SJSA1 (cell line): ENCODE data around the gene HIVEP3. TPM values are rescaled to one million over a fixed set of nuclear protein-coding genes. Genes with fewer than 3 reads are reported as not detected.
A peak's percentile ranks its signal among the peaks of the same experiment; 100 is the strongest.
"Not testable (repeated sequence)": the region's sequence is repeated elsewhere in the genome, so short reads cannot be mapped to it uniquely, and the experiment has no call there.

Experiments used
- DNase-seq, 2 experiments: peaks; one replicate each; pipeline ENCODE4 v3.0.0-alpha.2; 2015 to 2020; ENCODE audit warnings: low spot score in 2 of 2, low read depth in 1 of 2
- H3K27ac ChIP-seq: fragments of 250-450 bp; sonication (Bioruptor Pico); 2 replicates; pipeline ENCODE4 v1.5.1; 2020; ENCODE audit warnings: mild to moderate bottlenecking, moderate library complexity
- H3K27me3 ChIP-seq: fragments of 250-450 bp; sonication (Bioruptor Pico); replicated peaks from 2 replicates; pipeline ENCODE4 v1.5.1; 2020; ENCODE audit warnings: mild to moderate bottlenecking, moderate library complexity
- H3K36me3 ChIP-seq: fragments of 250-450 bp; sonication (Bioruptor Pico); 2 replicates; pipeline ENCODE4 v1.5.1; 2020; ENCODE audit warnings: mild to moderate bottlenecking
- H3K4me1 ChIP-seq: fragments of 250-450 bp; sonication (Bioruptor Pico); replicated peaks from 2 replicates; pipeline ENCODE4 v1.6.1; 2021; ENCODE audit warnings: mild to moderate bottlenecking
- H3K4me3 ChIP-seq: fragments of 250-450 bp; sonication (Bioruptor Pico); 2 replicates; pipeline ENCODE4 v1.5.1; 2020; ENCODE audit warnings: mild to moderate bottlenecking
- H3K9me3 ChIP-seq: fragments of 250-450 bp; sonication (Bioruptor Pico); replicated peaks from 2 replicates; pipeline ENCODE4 v1.5.1; 2020; ENCODE audit warnings: mild to moderate bottlenecking
- total RNA-seq: library from RNA; depleted of rRNA; stranded (reverse); fragments of >200 nt; shearing (Covaris generic); gene quantifications from 2 replicates; pipeline ENCODE4 v1.2.3, GENCODE V29; 2014

The HIVEP3 gene
- total RNA-seq, 1 experiment from 2014 or later, result 2.2 TPM

DNA sequence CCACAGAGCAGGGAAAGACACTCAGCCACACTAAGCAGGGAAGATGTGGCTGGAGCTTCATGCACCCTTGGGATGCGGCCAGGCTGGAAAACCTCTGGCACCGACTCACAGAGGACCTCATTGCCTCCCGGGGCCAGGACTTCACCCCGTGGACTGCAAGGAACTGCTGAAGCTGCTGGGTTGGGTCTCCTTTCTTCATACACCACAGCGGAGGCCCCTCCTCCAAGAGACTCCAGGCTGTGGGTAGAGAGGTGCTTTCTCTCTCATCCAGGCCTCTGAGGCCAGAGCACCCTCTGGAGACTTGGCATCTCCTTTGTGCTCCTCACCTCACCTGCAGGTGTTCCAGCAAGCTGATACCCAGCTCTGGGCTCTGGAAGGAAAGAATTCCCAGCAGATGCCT is 358.2 kb downstream of the HIVEP3 start:
- no peaks in the 10 kb centered on the region for H3K27me3 ChIP-seq
- H3K36me3 ChIP-seq, result peaks cover 7% of the 10 kb centered on the region; the same call in 1 of the 2 replicates
- H3K9me3 ChIP-seq, result no peaks in the 10 kb centered on the region
- peak in 1 of 2 experiments; percentile 32 for DNase-seq
- H3K4me3 ChIP-seq, result no peak overlapping the region
- no peak overlapping the region for H3K27ac ChIP-seq
- no peaks in the 10 kb centered on the region for H3K4me1 ChIP-seq

DNA sequence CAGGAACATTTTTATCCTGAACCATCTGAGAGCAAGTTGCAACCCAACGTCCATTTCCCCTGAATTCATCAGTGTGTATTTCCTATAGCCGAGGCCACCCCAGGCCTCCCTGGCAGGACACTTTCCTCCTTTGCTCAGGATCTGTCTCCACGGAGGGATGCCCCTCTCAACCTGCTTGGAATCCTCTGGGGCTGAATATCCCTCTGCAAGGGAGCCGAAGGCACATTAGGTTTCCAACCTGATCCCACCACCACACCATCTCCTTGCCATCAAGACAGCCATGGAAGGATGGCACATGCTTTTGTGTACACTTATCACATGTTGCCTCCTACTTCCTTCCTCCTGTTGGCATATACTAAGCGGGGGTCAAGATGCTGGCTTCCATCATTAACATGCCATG is 359.4 kb downstream of the HIVEP3 start:
- no peak overlapping the region for H3K27ac ChIP-seq
- no peaks in the 10 kb centered on the region for H3K9me3 ChIP-seq
- no peak overlapping the region for H3K4me3 ChIP-seq
- no peaks in the 10 kb centered on the region for H3K4me1 ChIP-seq
- H3K27me3 ChIP-seq, result no peaks in the 10 kb centered on the region
- H3K36me3 ChIP-seq, result peaks cover 12% of the 10 kb centered on the region; the same call in 1 of the 2 replicates
- peak in 1 of 2 experiments; percentile 33 for DNase-seq

DNA sequence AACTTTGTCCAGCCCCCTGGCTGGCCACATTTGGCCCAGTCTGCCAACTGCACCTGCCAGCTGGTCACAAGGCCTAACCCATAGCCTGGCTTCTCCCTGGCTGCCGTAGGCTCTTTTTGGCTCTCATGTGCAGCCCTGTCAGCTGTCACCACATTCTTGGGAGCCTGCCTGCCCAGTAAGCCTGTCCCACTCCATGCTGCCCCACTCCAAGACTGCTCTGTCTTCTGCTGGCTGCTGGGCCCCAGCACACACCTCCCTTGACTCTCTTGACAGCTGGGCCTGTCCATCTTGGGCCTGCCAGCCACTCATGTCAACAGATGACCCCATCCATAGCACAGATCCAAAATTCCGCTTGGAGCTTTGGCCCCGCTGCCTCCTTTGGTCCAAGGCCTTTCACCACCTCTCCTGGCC is 360.0 kb downstream of the HIVEP3 start:
- DNase-seq, result no peak
- no peak overlapping the region for H3K27ac ChIP-seq
- no peaks in the 10 kb centered on the region for H3K27me3 ChIP-seq
- no peaks in the 10 kb centered on the region for H3K4me1 ChIP-seq
- no peaks in the 10 kb centered on the region for H3K9me3 ChIP-seq
- no peak overlapping the region for H3K4me3 ChIP-seq
- H3K36me3 ChIP-seq, result peaks cover 12% of the 10 kb centered on the region; the same call in 1 of the 2 replicates

DNA sequence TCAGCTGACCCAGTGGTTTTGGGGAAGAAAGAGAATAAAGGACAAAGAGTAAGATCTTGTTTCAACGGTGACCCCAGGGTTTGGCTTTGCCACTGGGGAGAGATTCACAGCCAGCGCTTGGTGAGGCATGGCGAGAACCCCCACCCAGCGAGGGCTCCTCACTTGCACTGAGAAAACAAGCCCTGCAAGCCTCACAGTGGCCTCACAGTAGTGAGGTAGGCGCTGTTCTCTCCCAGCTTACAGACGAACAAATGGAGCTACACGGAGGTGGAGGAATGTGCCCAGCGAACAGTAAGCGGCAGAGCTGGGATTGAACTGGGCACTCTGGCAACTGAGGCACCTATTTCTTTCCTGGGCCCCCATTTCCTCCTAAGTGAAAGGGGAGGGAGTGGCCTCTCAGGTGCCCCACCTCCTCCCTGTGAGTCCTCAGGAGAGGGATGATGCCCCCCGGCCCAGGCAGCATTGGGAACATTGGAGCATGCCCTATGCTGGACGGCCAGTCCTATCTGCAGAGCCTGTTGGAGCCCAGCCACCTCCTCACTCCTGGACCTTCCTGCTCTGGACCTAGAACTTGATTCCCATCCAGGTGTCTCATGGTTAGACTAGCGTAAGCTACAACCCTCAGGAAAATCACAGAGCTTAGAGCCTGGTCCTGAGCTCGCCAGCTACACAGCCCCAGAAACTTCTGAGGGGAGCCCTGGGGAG is 360.8 kb downstream of the HIVEP3 start:
- H3K27ac ChIP-seq, result no peak overlapping the region
- peaks cover 12% of the 10 kb centered on the region; the same call in 1 of the 2 replicates for H3K36me3 ChIP-seq
- H3K27me3 ChIP-seq, result no peaks in the 10 kb centered on the region
- DNase-seq, result peak in 1 of 2 experiments; percentile 33
- H3K9me3 ChIP-seq, result no peaks in the 10 kb centered on the region
- no peak overlapping the region for H3K4me3 ChIP-seq
- H3K4me1 ChIP-seq, result no peaks in the 10 kb centered on the region

DNA sequence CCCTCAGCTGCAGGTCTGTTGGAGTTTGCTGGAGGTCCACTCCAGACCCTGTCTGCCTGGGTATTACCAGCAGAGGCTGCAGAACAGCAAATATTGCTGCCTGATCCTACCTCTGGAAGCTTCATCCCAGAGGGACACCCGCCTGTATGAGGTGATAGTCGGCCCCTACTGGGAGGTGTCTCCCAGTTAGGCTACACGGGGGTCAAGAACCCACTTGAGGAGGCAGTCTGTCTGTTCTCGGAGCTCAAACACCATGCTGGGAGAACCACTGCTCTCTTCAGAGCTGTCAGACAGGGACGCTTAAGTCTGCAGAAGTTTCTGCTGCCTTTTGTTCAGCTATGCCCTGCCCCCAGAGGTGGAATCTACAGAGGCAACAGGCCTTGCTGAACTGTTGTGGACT is 364.0 kb downstream of the HIVEP3 start:
- H3K27ac ChIP-seq, H3K9me3 ChIP-seq, H3K4me3 ChIP-seq, H3K4me1 ChIP-seq, H3K27me3 ChIP-seq: not testable (repeated sequence)
- DNase-seq, result peak in 1 of 2 experiments; percentile 13
- H3K36me3 ChIP-seq, result peaks cover 12% of the 10 kb centered on the region; the same call in 1 of the 2 replicates

DNA sequence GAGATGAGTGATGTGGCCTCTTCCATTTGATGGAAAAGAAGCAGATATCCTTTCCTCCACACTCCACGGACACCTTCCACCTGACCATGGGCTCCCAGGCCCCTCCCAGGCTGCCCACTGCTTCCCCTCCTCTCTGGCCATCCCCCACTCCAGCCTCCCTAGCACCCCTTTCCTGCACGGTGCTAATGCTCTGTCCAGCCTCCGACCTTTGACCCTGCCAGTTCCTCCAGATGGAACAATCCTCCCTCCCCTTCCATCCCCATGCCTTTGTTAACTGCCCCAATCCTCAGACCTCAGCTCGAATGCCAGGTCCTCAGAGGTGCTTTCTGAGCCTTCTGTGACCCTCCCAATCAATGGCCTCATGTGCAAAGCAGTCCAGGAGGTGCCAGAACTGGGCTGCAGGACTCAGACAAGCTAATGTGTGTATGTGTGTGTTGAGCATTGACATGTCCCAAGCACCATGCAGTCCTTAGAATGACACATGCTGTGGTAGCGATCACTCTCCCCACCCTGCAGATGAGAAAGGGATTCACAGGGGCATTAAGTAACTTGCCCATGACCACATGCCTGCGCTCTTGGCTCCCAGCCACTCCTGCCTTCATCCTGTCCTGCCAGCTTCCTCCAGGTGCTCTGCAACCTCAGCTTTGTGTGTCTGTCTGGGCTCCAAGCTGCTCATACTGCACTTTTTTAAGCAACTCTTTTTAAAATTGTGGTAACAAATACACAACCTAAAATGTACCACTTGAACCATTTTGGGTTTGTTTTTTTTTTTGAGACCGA is 370.8 kb downstream of the HIVEP3 start:
- no peaks in the 10 kb centered on the region for H3K27me3 ChIP-seq
- H3K36me3 ChIP-seq, result no peaks in the 10 kb centered on the region
- no peaks in the 10 kb centered on the region for H3K4me1 ChIP-seq
- H3K9me3 ChIP-seq, result no peaks in the 10 kb centered on the region
- H3K4me3 ChIP-seq, result no peak overlapping the region
- DNase-seq, result no peak
- H3K27ac ChIP-seq, result no peak overlapping the region

DNA sequence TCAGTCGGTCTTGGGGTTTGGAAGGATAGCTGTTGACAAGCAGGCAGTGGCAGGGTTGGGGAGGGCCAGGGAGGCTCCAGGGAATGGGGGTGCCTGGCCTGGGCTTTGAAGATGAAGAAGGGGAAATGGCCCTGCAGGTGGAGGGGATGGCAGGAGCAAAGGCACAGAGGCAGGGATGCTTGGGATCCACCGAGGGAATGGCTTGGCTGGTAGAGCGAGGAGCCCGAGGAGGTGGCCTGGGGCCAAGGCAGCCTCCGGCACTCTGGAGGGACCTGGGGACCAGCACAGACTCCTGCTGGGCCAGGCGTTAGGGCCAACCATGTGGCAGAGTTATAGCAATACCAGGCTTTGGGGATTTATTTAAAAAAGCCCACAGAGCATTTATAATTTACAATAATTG is 371.4 kb downstream of the HIVEP3 start:
- Histone ChIP-seq H3K4me1 (no peaks in the 10 kb centered on the region), H3K4me3 (no peak overlapping the region), H3K27ac (no peak overlapping the region), H3K9me3 (no peaks in the 10 kb centered on the region), H3K36me3 (no peaks in the 10 kb centered on the region), H3K27me3 (no peaks in the 10 kb centered on the region)
- no peak for DNase-seq

DNA sequence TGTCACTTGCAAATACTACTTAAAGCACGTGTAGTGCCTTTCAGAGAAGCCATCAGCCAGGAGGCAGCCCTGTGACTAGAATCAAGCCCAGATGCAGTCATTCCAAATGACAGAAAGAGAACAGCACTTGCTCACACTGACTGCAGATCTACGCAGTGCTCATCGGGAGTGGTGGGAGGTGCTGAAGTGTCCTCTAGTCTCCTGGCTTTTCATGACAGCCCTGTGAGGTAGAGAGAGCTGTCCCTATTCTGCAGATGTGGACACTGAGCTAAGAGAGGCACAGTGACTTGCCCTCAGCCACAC is 371.9 kb downstream of the HIVEP3 start:
- Histone ChIP-seq H3K4me1 (no peaks in the 10 kb centered on the region), H3K4me3 (no peak overlapping the region), H3K36me3 (no peaks in the 10 kb centered on the region), H3K27me3 (no peaks in the 10 kb centered on the region), H3K9me3 (no peaks in the 10 kb centered on the region), H3K27ac (no peak overlapping the region)
- DNase-seq, result no peak

DNA sequence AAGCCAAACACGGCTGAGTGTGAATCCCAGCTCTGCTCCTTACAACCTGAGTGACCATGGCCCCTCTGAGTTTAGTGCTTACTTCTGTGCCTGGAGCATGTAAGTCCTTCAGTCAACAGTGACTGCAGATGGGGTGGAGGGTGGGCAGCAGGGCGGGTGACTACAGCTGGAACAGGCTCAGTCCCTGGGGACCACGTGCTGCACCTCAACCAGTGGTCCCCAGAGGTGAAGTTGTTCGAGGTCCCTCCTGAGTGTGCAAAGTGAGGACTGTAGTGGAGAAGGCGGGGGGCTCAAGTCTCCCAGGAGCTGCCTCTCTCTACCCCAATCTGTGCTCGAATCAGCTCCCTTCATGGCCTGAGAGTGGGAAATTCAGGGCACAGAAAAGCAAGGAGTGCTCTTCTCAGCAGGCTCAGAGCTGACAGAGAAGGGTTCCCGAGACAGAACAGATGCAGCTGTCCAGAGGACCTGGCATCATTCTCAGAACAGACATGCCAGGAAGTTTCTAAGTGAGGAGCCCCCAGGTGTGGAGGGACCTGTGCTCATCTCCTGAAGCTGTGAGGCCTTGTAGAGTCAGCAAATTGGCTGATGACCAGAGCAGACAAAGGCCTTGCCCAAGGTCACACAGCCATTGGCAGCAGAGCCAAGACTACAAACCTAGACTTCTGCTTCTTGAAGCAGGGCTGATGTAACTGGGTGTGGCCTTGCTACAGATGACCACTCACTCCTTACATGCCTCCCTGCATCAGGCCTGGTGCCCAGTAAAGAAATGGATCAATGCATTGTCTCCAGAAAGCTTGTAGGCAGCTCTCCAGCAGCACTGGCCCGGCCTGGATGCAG is 372.5 kb downstream of the HIVEP3 start:
- H3K4me3 ChIP-seq, result no peak overlapping the region
- no peak for DNase-seq
- no peaks in the 10 kb centered on the region for H3K4me1 ChIP-seq
- no peaks in the 10 kb centered on the region for H3K9me3 ChIP-seq
- no peak overlapping the region for H3K27ac ChIP-seq
- H3K27me3 ChIP-seq, result no peaks in the 10 kb centered on the region
- H3K36me3 ChIP-seq, result no peaks in the 10 kb centered on the region

DNA sequence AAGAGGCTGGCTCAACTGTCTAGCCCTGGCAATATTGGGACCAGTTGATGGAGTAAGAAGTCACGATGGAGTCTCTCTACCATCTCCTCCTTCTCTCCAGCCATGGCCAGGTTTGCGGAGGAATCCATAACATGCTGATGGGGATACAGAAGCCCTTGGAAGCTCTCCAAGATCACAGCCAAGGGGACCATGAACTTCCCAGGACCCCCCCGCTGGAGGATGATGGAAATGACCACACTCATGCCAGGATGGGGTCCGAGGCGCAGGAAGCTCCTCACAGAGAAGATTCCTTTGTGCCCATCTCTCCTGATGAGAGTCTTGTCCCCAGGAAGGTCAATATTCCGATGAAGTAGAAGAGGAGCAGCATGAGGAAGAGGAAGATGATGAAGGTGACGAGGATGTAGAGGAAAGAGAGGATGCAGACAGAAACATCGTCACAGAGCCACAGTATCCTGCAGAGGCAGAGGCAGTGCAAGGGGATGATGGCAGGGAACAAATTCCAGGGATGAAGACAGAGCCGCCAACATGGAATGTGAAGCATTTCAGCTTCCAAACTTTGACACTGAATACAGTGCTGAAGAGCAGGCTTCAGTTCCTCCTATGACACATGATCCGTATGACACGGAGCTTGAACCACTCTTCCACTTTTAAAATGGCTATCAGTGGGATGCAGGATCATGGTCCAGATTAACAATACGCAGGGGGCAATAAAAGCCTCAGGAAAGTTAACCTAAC is 376.4 kb downstream of the HIVEP3 start:
- no peak overlapping the region for H3K4me3 ChIP-seq
- peaks cover 17% of the 10 kb centered on the region for H3K4me1 ChIP-seq
- no peaks in the 10 kb centered on the region for H3K36me3 ChIP-seq
- H3K9me3 ChIP-seq, result no peaks in the 10 kb centered on the region
- H3K27ac ChIP-seq, result no peak overlapping the region
- DNase-seq, result no peak
- no peaks in the 10 kb centered on the region for H3K27me3 ChIP-seq

DNA sequence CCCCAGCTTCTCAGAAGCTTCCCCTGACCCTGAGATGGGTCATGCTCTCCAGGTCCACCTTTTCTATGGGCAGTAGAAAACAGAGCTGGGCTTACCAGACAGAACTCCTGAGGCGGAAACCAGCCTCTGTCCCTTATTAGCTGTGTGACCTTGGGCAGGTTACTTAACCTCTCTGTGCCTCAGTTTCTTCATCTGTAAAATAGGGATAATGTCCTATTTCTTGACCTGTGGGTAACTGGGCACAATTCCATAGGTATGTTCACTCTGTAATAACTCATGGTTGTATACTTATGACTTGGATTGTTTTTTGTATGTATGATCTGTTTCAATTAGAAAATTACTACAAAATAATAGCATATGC is 377.1 kb downstream of the HIVEP3 start:
- no peaks in the 10 kb centered on the region for H3K9me3 ChIP-seq
- no peak overlapping the region for H3K4me3 ChIP-seq
- no peak overlapping the region for H3K27ac ChIP-seq
- peaks cover 25% of the 10 kb centered on the region for H3K4me1 ChIP-seq
- no peaks in the 10 kb centered on the region for H3K27me3 ChIP-seq
- DNase-seq, result no peak
- H3K36me3 ChIP-seq, result no peaks in the 10 kb centered on the region

DNA sequence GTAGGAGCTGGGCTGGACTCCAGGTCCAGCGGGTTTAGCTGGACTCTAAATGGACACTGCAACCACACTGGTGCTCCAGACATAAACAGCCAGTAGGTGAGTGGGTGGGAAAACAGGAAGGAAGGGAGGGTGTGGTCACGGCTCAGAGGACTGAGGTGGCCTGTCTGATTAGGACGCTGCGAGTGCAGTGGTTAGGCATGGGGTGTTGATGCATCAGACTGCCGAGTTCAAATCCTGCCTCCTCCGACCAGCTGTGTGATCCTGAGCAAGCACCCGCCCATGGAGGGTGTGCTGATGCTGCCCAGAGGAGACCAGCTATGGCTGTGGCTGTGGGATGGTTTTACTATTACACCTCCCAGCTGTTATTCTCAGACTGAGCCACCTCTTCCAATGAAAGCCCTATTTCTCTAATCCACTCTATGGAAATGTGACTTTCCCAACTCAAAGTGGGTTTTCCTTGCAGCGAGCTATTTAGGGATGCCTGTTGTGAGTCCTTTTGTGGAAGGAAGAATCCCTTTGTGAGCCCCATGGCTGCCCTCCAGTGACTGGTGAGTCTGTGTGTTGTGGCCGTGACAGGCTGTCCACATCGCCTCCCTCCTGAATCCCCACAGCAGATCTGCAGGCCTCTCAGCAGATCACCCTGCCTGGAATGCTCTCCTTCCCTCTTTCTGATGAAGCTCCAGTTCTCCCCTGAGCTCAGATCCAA is 377.7 kb downstream of the HIVEP3 start:
- DNase-seq, result no peak
- Histone ChIP-seq H3K4me1 (peaks cover 26% of the 10 kb centered on the region), H3K4me3 (no peak overlapping the region), H3K27me3 (no peaks in the 10 kb centered on the region), H3K9me3 (no peaks in the 10 kb centered on the region), H3K27ac (no peak overlapping the region), H3K36me3 (no peaks in the 10 kb centered on the region)

DNA sequence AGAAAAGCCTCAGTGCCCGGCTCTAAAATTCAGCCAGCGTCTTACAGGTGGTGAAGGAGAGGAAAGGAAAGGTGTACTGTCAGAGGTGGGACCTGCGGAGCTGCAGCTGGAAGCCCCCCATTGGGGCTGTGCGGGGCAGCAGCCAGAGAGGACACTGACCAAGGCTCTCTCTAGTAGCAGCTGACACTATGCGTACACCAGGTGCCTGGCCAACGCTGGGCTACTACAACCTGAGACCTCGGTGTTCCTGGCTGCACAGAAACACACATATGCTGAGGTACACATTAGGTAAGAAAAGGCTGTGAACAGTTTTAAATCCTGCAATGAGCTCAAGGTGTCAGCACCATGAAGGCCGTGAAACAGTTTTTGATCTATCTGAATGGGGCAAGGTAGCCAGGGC is 378.7 kb downstream of the HIVEP3 start:
- Histone ChIP-seq H3K27ac (no peak overlapping the region), H3K9me3 (no peaks in the 10 kb centered on the region), H3K27me3 (no peaks in the 10 kb centered on the region), H3K4me3 (no peak overlapping the region), H3K36me3 (no peaks in the 10 kb centered on the region), H3K4me1 (peaks cover 26% of the 10 kb centered on the region)
- DNase-seq, result no peak
